Sigmoid colon (tissue), 7 donors: Measurements from ENCODE around the gene WDR1. TPM values are rescaled to one million over a fixed set of nuclear protein-coding genes. Genes with fewer than 3 reads are reported as not detected.
A peak's percentile ranks its signal among the peaks of the same experiment; 100 is the strongest.

Source experiments
- DNase-seq: peaks from one replicate; pipeline ENCODE4 v3.0.0-alpha.2; 2019
- H3K27ac ChIP-seq, 4 donors: fragments of 200-600 bp; sonication (generic); one replicate each; pipeline ENCODE4 v1.5.1; 2016 to 2019; ENCODE audit warnings: mild to moderate bottlenecking in 1 of 4
- H3K27me3 ChIP-seq, 3 donors: fragments of 200-600 bp; sonication (generic); one replicate each; pipeline ENCODE4 v1.5.1; 2019; ENCODE audit warnings: mild to moderate bottlenecking in 1 of 3
- H3K36me3 ChIP-seq, 4 donors: fragments of 200-600 bp; sonication (generic); one replicate each; pipeline ENCODE4 v1.5.1; 2016 to 2019
- H3K4me1 ChIP-seq, 4 donors: fragments of 200-600 bp; sonication (generic); one replicate each; pipeline ENCODE4 v1.5.1; 2017 to 2019
- H3K4me3 ChIP-seq, 4 donors: fragments of 200-600 bp; sonication (generic); one replicate each; pipeline ENCODE4 v1.5.1; 2017 to 2019; ENCODE audit warnings: mild to moderate bottlenecking in 2 of 4, moderate library complexity in 1 of 4
- H3K9me3 ChIP-seq, 4 donors: fragments of 200-600 bp in 3 of 4; sonication (generic) in 3 of 4; one replicate each; pipeline versions ENCODE4 v1.5.1 to v1.6.1; 2013 to 2019
- EP300 ChIP-seq, 4 donors: sonication (generic); formaldehyde crosslinking; IDR thresholded peaks; one replicate each; pipeline ENCODE4 v1.6.1; 2017; ENCODE audit warnings: antibody characterized with exemption in 4 of 4
- POLR2A ChIP-seq, 2 donors: fragments of 450-650 bp; IDR thresholded peaks; one replicate each; pipeline ENCODE4 v1.6.1; 2016; ENCODE audit warnings: antibody characterized with exemption in 2 of 2, mild to moderate bottlenecking in 2 of 2, moderate library complexity in 2 of 2
- POLR2AphosphoS5 ChIP-seq, 4 donors: sonication (generic); formaldehyde crosslinking; IDR thresholded peaks; one replicate each; pipeline ENCODE4 v1.6.1; 2017; ENCODE audit warnings: antibody characterized with exemption in 4 of 4
- WGBS, 2 donors: extraction: QIAGEN DNeasy Blood & Tissue Kit; methylation state at CpG; one replicate each; pipeline ENCODE4 v1.1.7; 2013; 5-methylcytosine and 5-hydroxymethylcytosine counted together
- intact Hi-C: fragments of 100-400 bp; cut with DNase I; formaldehyde crosslinking; loops from one replicate; pipeline ENCODE4 v1.15.1; 2023
- polyA plus RNA-seq, 3 donors: library from polyadenylated mRNA; stranded (reverse); fragments of 200-250 nt; gene quantifications; one replicate each; pipeline ENCODE4 v1.2.3, GENCODE V29; 2013
- total RNA-seq, 4 donors: library from RNA; depleted of rRNA; stranded (reverse); fragments of >200 nt; gene quantifications; one replicate each; pipeline ENCODE4 v1.1.0, GENCODE V29; 2016
- TF ChIP-seq, protein P1 (sequence below), 4 experiments: fragments of 450-650 bp in 3 of 4; fragments of 200-600 bp in 1 of 4; IDR thresholded peaks; one replicate each; pipeline ENCODE4 v1.5.1; 2016 to 2019; ENCODE audit warnings: antibody characterized with exemption in 4 of 4, mild to moderate bottlenecking in 3 of 4, moderate library complexity in 2 of 4
- donor health status: healthy with polysubstance abuse.
- donor health status: Bipolar disorder and iron deficiency.
- donor health status: healthy.

Gene WDR1
- total and polyA plus RNA-seq, 7 donors, result 171 to 267 (median 240) TPM

DNA sequence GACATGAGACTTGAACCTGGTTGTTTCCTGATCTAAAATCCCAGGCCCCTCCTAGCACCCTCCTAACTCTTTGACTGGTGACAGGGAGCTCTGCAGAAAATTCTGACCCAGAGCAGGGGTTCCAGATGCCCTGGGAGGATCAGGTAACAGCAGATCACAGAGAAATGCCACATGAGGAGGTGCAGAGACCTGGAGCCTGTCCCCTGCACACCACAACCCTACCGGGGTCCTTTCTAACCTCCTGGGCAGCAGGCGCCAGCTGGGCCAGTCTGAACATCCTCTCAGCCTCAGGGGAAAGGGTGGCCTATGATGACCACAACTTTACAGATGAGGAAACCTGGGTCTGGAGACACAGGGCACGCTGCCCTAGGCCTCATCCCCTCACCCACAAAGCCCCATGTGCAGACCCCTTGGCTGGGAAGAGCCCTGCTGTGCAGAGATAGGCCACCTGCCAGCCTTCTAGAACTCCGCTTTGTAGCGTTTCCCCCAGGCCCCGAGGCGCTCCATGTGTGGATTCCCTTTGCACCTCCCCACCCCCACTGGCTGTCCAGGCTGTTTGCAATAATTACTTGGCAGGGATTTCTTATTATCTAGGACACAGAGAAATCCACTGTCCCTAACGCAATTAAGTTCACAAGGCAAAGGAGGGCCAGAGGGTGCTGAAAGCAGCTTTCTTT lies 36.5 kb downstream of the WDR1 start:
- peak; percentile 62 for DNase-seq
- Histone ChIP-seq H3K4me3 (no peak overlapping the region), H3K9me3 (no peaks in the 10 kb centered on the region), H3K4me1 (peaks cover 0 to 22% (median 5%) of the 10 kb centered on the region in 4 donors), H3K27me3 (no peaks in the 10 kb centered on the region), H3K36me3 (peaks cover 69 to 100% (median 99%) of the 10 kb centered on the region in 4 donors), H3K27ac (peak overlapping the region in 2 of 4 donors; percentile 1 to 31)
- no peak for TF ChIP-seq POLR2A (IDR thresholded peaks at IDR 0.05)
- no peak for TF ChIP-seq EP300 (IDR thresholded peaks at IDR 0.05)
- TF ChIP-seq, protein P1, sequence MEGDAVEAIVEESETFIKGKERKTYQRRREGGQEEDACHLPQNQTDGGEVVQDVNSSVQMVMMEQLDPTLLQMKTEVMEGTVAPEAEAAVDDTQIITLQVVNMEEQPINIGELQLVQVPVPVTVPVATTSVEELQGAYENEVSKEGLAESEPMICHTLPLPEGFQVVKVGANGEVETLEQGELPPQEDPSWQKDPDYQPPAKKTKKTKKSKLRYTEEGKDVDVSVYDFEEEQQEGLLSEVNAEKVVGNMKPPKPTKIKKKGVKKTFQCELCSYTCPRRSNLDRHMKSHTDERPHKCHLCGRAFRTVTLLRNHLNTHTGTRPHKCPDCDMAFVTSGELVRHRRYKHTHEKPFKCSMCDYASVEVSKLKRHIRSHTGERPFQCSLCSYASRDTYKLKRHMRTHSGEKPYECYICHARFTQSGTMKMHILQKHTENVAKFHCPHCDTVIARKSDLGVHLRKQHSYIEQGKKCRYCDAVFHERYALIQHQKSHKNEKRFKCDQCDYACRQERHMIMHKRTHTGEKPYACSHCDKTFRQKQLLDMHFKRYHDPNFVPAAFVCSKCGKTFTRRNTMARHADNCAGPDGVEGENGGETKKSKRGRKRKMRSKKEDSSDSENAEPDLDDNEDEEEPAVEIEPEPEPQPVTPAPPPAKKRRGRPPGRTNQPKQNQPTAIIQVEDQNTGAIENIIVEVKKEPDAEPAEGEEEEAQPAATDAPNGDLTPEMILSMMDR (IDR thresholded peaks at IDR 0.05), result no peak
- TF ChIP-seq POLR2AphosphoS5 (IDR thresholded peaks at IDR 0.05), result no peak
- WGBS, 2 donors, result 82 to 85% methylated on average over 8 of the region's 8 CpGs
- intact Hi-C loops, result no loop called here

DNA sequence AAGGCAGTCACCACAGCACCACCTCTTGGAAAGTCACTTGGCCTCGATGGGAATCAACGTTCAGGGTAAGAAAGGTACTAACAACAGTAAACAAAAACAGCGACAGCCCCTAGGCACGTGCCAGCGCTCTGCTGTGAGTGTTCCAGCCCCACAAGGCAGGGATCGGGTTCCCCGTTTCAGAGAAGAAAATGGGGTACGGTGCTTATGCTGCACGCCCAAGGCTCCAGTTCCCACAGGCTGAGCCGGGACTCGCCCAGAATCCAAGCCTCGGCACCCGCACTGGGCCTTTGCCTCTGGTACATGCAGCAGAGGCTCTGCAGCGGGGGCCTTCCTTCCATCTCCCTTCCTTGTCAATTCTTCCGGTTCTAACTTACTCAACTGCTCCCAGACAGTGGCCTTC lies 37.3 kb downstream of the WDR1 start:
- no peak overlapping the region for H3K4me3 ChIP-seq
- peak; percentile 60 for DNase-seq
- H3K9me3 ChIP-seq, result no peaks in the 10 kb centered on the region
- peaks cover 0 to 21% (median 4%) of the 10 kb centered on the region in 4 donors for H3K4me1 ChIP-seq
- no peak for TF ChIP-seq POLR2AphosphoS5 (IDR thresholded peaks at IDR 0.05)
- no peaks in the 10 kb centered on the region for H3K27me3 ChIP-seq
- 83 to 88% methylated on average over 15 of the region's 15 CpGs for WGBS, 2 donors
- H3K27ac ChIP-seq, result peak overlapping the region in 3 of 4 donors; percentile 38 to 51 (median 49)
- intact Hi-C loops, result no loop called here
- peaks cover 73 to 100% (median 98%) of the 10 kb centered on the region in 4 donors for H3K36me3 ChIP-seq

DNA sequence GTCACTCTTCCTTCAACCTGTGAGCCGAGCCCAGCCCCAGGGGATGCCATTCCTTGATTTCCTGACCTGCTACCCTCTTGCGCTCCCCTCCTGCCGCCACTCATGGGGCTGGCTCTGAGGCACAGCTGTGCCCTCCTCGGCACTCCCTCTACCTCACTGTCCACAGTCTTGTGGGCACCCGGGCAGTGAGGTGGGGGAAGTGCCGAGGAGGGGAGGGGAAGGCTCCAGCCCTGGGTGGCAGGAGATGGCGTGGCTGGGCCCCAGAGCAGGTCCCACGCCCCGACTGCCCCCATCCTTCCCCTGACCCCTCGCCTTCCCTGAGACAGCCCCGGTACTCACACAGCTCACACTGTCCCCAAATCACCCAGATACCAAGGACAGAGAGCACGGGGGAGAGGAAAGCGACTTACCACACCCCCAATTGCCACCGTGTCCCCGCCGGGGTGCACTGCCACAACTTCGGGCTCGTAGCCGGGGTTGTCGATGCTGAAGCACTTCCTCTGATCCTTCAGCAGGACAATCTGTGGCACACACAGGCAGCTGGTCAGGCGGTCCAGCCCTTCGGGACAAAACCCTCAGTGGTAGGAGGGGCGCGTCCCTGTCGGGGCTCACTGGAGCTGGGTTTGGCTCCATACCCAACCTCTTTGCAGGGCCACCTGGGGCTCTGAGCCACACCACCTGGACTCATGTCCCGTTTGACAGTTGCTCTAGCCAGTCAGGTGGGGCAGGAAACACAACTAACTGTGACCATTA lies 37.9 kb downstream of the WDR1 start:
- WGBS, 2 donors, result 89 to 93% methylated on average over 26 of the region's 26 CpGs
- H3K4me3 ChIP-seq, result no peak overlapping the region
- intact Hi-C loops, result no loop called here
- peaks cover 0 to 21% (median 4%) of the 10 kb centered on the region in 4 donors for H3K4me1 ChIP-seq
- peak overlapping the region; percentile 20 to 51 (median 44) for H3K27ac ChIP-seq
- DNase-seq, result peak; percentile 64
- no peaks in the 10 kb centered on the region for H3K27me3 ChIP-seq
- H3K36me3 ChIP-seq, result peaks cover 72 to 100% (median 95%) of the 10 kb centered on the region in 4 donors
- TF ChIP-seq, protein P1 (IDR thresholded peaks at IDR 0.05), result no peak
- TF ChIP-seq EP300 (IDR thresholded peaks at IDR 0.05), result no peak
- TF ChIP-seq POLR2AphosphoS5 (IDR thresholded peaks at IDR 0.05), result no peak
- no peaks in the 10 kb centered on the region for H3K9me3 ChIP-seq

DNA sequence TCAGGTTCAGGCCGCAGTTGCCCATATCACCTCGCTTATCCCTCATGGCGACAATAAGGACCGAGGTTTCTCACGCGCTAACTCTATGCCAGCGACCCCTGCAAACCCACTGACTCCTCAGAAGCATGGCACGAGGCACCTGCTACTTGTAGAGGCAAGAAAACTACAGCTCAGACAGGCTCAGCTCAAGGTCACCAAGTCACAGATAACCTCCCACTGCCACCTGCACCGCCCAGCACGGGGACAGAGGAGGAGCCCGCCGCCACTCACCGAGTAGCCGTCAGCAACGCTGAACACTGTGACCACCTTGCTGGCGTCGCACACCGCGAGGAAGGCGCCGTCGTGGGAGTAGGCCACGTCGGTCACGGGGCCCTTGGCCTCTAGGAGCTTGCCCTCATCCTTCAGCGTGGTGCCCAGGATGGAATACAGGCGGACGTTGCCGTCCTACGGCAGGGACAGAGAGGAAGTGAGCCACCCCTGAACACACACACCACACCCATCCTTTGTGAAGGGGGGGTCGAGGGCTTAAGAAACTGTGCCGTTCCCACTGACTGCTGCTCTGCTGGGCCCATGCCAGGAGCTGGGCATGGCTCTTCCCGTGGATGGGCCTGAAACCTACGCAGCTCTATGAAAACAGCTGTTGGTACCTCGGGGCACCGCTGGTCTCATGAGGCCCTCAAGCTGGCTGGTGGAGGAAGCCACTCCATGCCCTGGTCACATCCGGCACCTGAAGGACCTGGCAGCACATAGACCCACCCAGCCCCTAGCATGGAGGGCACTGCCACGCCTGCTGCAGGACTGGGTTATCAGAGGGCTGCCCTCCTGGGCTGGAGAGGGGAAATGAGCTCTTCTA lies 38.9 kb downstream of the WDR1 start:
- DNase-seq, result peak; percentile 66
- Histone ChIP-seq H3K9me3 (no peaks in the 10 kb centered on the region), H3K4me3 (no peak overlapping the region), H3K4me1 (peaks cover 0 to 21% (median 4%) of the 10 kb centered on the region in 4 donors), H3K27ac (peak overlapping the region; percentile 20 to 51 (median 44)), H3K36me3 (peaks cover 66 to 99% (median 86%) of the 10 kb centered on the region in 4 donors), H3K27me3 (no peaks in the 10 kb centered on the region)
- 78 to 88% methylated on average over 38 of the region's 38 CpGs for WGBS, 2 donors
- no peak for TF ChIP-seq POLR2AphosphoS5 (IDR thresholded peaks at IDR 0.05)
- no peak for TF ChIP-seq POLR2A (IDR thresholded peaks at IDR 0.05)
- no peak for TF ChIP-seq EP300 (IDR thresholded peaks at IDR 0.05)
- TF ChIP-seq, protein P1 (IDR thresholded peaks at IDR 0.05), result no peak
- intact Hi-C loops, result no loop called here
